H1 (cell line): ENCODE results near the gene CTNNA3. TPM values are rescaled to one million over a fixed set of nuclear protein-coding genes. Genes with fewer than 3 reads are reported as not detected.

ENCODE experiments used
- CTCF ChIA-PET: fragments of 300-600 bp; sonication (Branson Sonifier 250); formaldehyde crosslinking; loops from one replicate; lab custom pipeline; 2021; ENCODE audit not compliant: partially characterized antibody; lab: Charles Lee
- POLR2A ChIA-PET: fragments of 300-600 bp; sonication (Branson Sonifier 250); formaldehyde crosslinking; loops from one replicate; lab custom pipeline; 2021; ENCODE audit warnings: inconsistent platforms; ENCODE audit not compliant: partially characterized antibody; lab: Charles Lee
- DNase-seq, 2 experiments: peaks; one replicate each; pipeline versions ENCODE4 v3.0.0 to v3.0.0-alpha.2; 2010 to 2022; ENCODE audit warnings: low spot score in 2 of 2, low read depth in 1 of 2, mixed read lengths in 1 of 2
- FAIRE-seq: peaks from 2 replicates; lab custom pipeline; 2011; peaks lifted over from hg19 to GRCh38; lab: Jason Lieb, UNC
- H2AFZ ChIP-seq: 2 replicates; pipeline ENCODE4 v1.8.1; 2012; ENCODE audit warnings: low read length, inconsistent platforms
- H2AK5ac ChIP-seq: 2 replicates; pipeline ENCODE4 v1.6.1; 2013; ENCODE audit warnings: low read depth, low read length
- H2BK120ac ChIP-seq: replicated peaks from 2 replicates; pipeline ENCODE3; 2013; ENCODE audit warnings: low read depth, low read length, inconsistent platforms
- H2BK12ac ChIP-seq: 2 replicates; pipeline ENCODE4 v1.6.1; 2013; ENCODE audit warnings: low read depth, low read length
- H2BK15ac ChIP-seq: 2 replicates; pipeline ENCODE4 v1.6.1; 2013; ENCODE audit warnings: low read length
- H2BK20ac ChIP-seq: 2 replicates; pipeline ENCODE4 v1.6.1; 2013; ENCODE audit warnings: low read length
- H2BK5ac ChIP-seq: 2 replicates; pipeline ENCODE4 v1.6.1; 2013; ENCODE audit warnings: low read depth, low read length
- H3K14ac ChIP-seq: 2 replicates; pipeline ENCODE4 v1.6.1; 2013; ENCODE audit warnings: inconsistent platforms; ENCODE audit not compliant: insufficient read length
- H3K18ac ChIP-seq: 2 replicates; pipeline ENCODE4 v1.6.1; 2013; ENCODE audit warnings: low read length; ENCODE audit errors: extremely low read depth
- H3K23ac ChIP-seq: 2 replicates; pipeline ENCODE4 v1.6.1; 2013; ENCODE audit warnings: inconsistent platforms; ENCODE audit not compliant: insufficient read length
- H3K23me2 ChIP-seq: 2 replicates; pipeline ENCODE4 v1.6.1; 2013; ENCODE audit warnings: low read depth, low read length
- H3K27ac ChIP-seq: 2 replicates; pipeline ENCODE4 v1.6.1; 2011; ENCODE audit warnings: low read depth, low read length, inconsistent platforms
- H3K27me3 ChIP-seq, 4 experiments: replicated peaks in 1 of 4; 1 replicate in 1 of 4; 2 replicates in 3 of 4; pipeline versions ENCODE4 v1.6.1 to v1.8.1; 2011 to 2013; ENCODE audit warnings: low read length in 3 of 4, mild to moderate bottlenecking in 3 of 4, inconsistent platforms in 2 of 4, mixed read lengths in 2 of 4, moderate library complexity in 1 of 4; ENCODE audit not compliant: control insufficient read depth in 3 of 4, insufficient read depth in 3 of 4; ENCODE audit errors: extremely low read depth in 1 of 4
- H3K36me3 ChIP-seq, 4 experiments: 2 replicates each; pipeline versions ENCODE4 v1.6.1 to v1.8.1; 2011 to 2013; ENCODE audit warnings: mild to moderate bottlenecking in 4 of 4, low read length in 3 of 4, moderate library complexity in 2 of 4, control low read depth in 1 of 4, inconsistent platforms in 1 of 4; ENCODE audit not compliant: insufficient read depth in 4 of 4, control insufficient read depth in 2 of 4
- H3K4ac ChIP-seq: replicated peaks from 2 replicates; pipeline ENCODE3; 2013; ENCODE audit warnings: low read length, low read depth, mixed read lengths, inconsistent platforms; ENCODE audit not compliant: insufficient read length
- H3K4me1 ChIP-seq, 4 experiments: replicated peaks in 1 of 4; 1 replicate in 1 of 4; 2 replicates in 3 of 4; pipeline versions ENCODE4 v1.6.1 to v1.8.1; 2011 to 2013; ENCODE audit warnings: low read length in 3 of 4, inconsistent platforms in 2 of 4, mixed read lengths in 1 of 4; ENCODE audit not compliant: insufficient read depth in 4 of 4, control insufficient read depth in 3 of 4
- H3K4me2 ChIP-seq, 2 experiments: 2 replicates each; pipeline versions ENCODE4 v1.6.1 to v1.8.1; 2011 to 2013; ENCODE audit warnings: low read depth in 2 of 2, low read length in 2 of 2, control low read depth in 1 of 2, inconsistent platforms in 1 of 2, mild to moderate bottlenecking in 1 of 2; ENCODE audit not compliant: insufficient read depth in 1 of 2
- H3K4me3 ChIP-seq, 4 experiments: fragments of 200-600, 300-600 bp in 1 of 4; sonication (generic), shearing (Covaris generic), sonication (Bioruptor Twin) in 1 of 4; 2 replicates each; pipeline versions ENCODE4 v1.5.1 to v1.8.1; 2011 to 2016; ENCODE audit warnings: low read length in 4 of 4, low read depth in 3 of 4, control low read depth in 2 of 4, inconsistent platforms in 2 of 4, mild to moderate bottlenecking in 2 of 4, mixed read lengths in 1 of 4, moderate library complexity in 1 of 4; ENCODE audit not compliant: insufficient read depth in 2 of 4; ENCODE audit errors: extremely low read depth in 1 of 4
- H3K56ac ChIP-seq: replicated peaks from 2 replicates; pipeline ENCODE3; 2013; ENCODE audit warnings: low read depth, mild to moderate bottlenecking, mixed read lengths, low read length, inconsistent platforms; ENCODE audit not compliant: insufficient read length
- H3K79me1 ChIP-seq: 2 replicates; pipeline ENCODE4 v1.6.1; 2013; ENCODE audit warnings: low read depth, low read length, control low read depth
- H3K79me2 ChIP-seq, 2 experiments: 2 replicates each; pipeline versions ENCODE4 v1.6.1 to v1.8.1; 2012 to 2013; ENCODE audit warnings: low read length in 2 of 2, mild to moderate bottlenecking in 2 of 2, inconsistent platforms in 1 of 2; ENCODE audit not compliant: insufficient read depth in 2 of 2, control insufficient read depth in 1 of 2
- H3K9ac ChIP-seq, 4 experiments: replicated peaks in 1 of 4; 1 replicate in 1 of 4; 2 replicates in 3 of 4; pipeline versions ENCODE4 v1.6.1 to v1.8.1; 2011 to 2013; ENCODE audit warnings: low read depth in 3 of 4, low read length in 3 of 4, control low read depth in 2 of 4, mild to moderate bottlenecking in 2 of 4, moderate library complexity in 2 of 4, inconsistent platforms in 1 of 4; ENCODE audit errors: extremely low read depth in 1 of 4
- H3K9me3 ChIP-seq, 2 experiments: 2 replicates each; pipeline versions ENCODE4 v1.6.1 to v1.8.1; 2012 to 2013; ENCODE audit warnings: mild to moderate bottlenecking in 2 of 2, moderate library complexity in 2 of 2, control low read depth in 1 of 2, inconsistent platforms in 1 of 2, low read depth in 1 of 2, low read length in 1 of 2, mixed read lengths in 1 of 2; ENCODE audit not compliant: insufficient read depth in 2 of 2
- H4K20me1 ChIP-seq, 2 experiments: replicated peaks in 1 of 2; 2 replicates each; pipeline versions ENCODE3 to v1.8.1; 2011 to 2013; ENCODE audit warnings: inconsistent platforms in 2 of 2, low read length in 2 of 2, mild to moderate bottlenecking in 1 of 2; ENCODE audit not compliant: insufficient read depth in 2 of 2, control insufficient read depth in 1 of 2
- H4K5ac ChIP-seq: 2 replicates; pipeline ENCODE4 v1.6.1; 2013; ENCODE audit warnings: low read length, low read depth, mixed read lengths, inconsistent platforms; ENCODE audit not compliant: insufficient read length
- H4K8ac ChIP-seq: 2 replicates; pipeline ENCODE4 v1.8.0; 2013; ENCODE audit warnings: mild to moderate bottlenecking, moderate library complexity, low read length, inconsistent platforms; ENCODE audit not compliant: insufficient read depth; ENCODE audit errors: extremely low read depth
- H4K91ac ChIP-seq: replicated peaks from 2 replicates; pipeline ENCODE3; 2013; ENCODE audit warnings: low read length, mixed read lengths, inconsistent platforms; ENCODE audit not compliant: insufficient read length
- BCL11A ChIP-seq, 2 experiments: IDR thresholded peaks; one replicate each; pipeline ENCODE4 v1.6.1; 2011; ENCODE audit warnings: low read depth in 2 of 2, low read length in 2 of 2, mild to moderate bottlenecking in 2 of 2
- CBX5 ChIP-seq: fragments of 300-800, 300-1000 bp; sonication (generic); IDR thresholded peaks from 2 replicates; pipeline ENCODE4 v1.7.1; 2016; ENCODE audit warnings: antibody characterized with exemption, low read length, low read depth
- CEBPB ChIP-seq: IDR thresholded peaks from 2 replicates; pipeline ENCODE4 v1.6.1; 2012; ENCODE audit warnings: low read depth, low read length
- EZH2 ChIP-seq: fragments of 200-600 bp; sonication (generic); IDR thresholded peaks from 2 replicates; pipeline ENCODE4 v1.7.1; 2012; ENCODE audit warnings: low read depth, mild to moderate bottlenecking, moderate library complexity, low read length, inconsistent platforms; ENCODE audit not compliant: severe bottlenecking
- HDAC6 ChIP-seq: IDR thresholded peaks from one replicate; pipeline ENCODE4 v1.7.1; 2012; ENCODE audit warnings: low read depth, mild to moderate bottlenecking, inconsistent platforms, low read length, moderate library complexity
- JUND ChIP-seq: IDR thresholded peaks from 2 replicates; pipeline ENCODE4 v1.6.1; 2011; ENCODE audit warnings: mild to moderate bottlenecking, improper control_type of control experiment, low read length
- NANOG ChIP-seq: IDR thresholded peaks from 2 replicates; pipeline ENCODE4 v1.6.1; 2011; ENCODE audit warnings: low read length, low read depth, mild to moderate bottlenecking, inconsistent platforms; ENCODE audit not compliant: insufficient read depth, poor library complexity, severe bottlenecking
- RBBP5 ChIP-seq: IDR thresholded peaks from 2 replicates; pipeline ENCODE4 v1.7.1; 2012; ENCODE audit warnings: low read depth, mild to moderate bottlenecking, inconsistent platforms, low read length, moderate library complexity, borderline replicate concordance
- SAP30 ChIP-seq: fragments of 300-600 bp; sonication (generic); IDR thresholded peaks from 2 replicates; pipeline ENCODE4 v1.7.1; 2012; ENCODE audit warnings: low read length, moderate library complexity, mild to moderate bottlenecking, inconsistent platforms; ENCODE audit not compliant: insufficient read depth, insufficient replicate concordance
- SP2 ChIP-seq: IDR thresholded peaks from 2 replicates; pipeline ENCODE4 v1.6.1; 2012; ENCODE audit warnings: mild to moderate bottlenecking, low read length, inconsistent platforms
- WGBS, 2 experiments: shearing (Covaris generic) in 1 of 2; methylation state at CpG; one replicate each; pipeline versions ENCODE4 v1.1.6 to v1.1.7; 2013 to 2015; ENCODE audit warnings: low lambda C conversion rate in 2 of 2, mixed read lengths in 2 of 2, inconsistent platforms in 1 of 2, low coverage in 1 of 2, missing lambda C conversion rate in 1 of 2; ENCODE audit not compliant: insufficient replicate concordance in 2 of 2, insufficient coverage in 1 of 2, insufficient read length in 1 of 2; ENCODE audit errors: extremely low coverage in 1 of 2, missing lambda C conversion rate in 1 of 2; 5-methylcytosine and 5-hydroxymethylcytosine counted together
- polyA plus RNA-seq, 7 experiments: library from polyadenylated mRNA; depleted of rRNA in 3 of 7; stranded (reverse) in 5 of 7; unstranded in 2 of 7; fragments of >200 nt in 5 of 7; fragments of 200-250 nt in 2 of 7; gene quantifications; 1 replicate in 5 of 7; 2 replicates in 1 of 7; 4 replicates in 1 of 7; pipeline versions ENCODE4 v1.2.1 to v1.2.3, GENCODE V29; 2011 to 2013; ENCODE audit warnings: missing spikeins in 2 of 7, mixed read lengths in 2 of 7
- total RNA-seq: library from RNA; stranded (reverse); fragmentation: NEBNext Ultra II Directional; extraction: Animal tissue kit (Norgen Biotek cat#: 25700); gene quantifications from 2 replicates; pipeline ENCODE4 v1.2.1, GENCODE V29; 2021
- TF ChIP-seq, protein P1 (sequence below), 3 experiments: IDR thresholded peaks; 1 replicate in 2 of 3; 2 replicates in 1 of 3; pipeline versions ENCODE4 v1.5.1 to v1.6.1; 2011; ENCODE audit warnings: low read length in 3 of 3, mild to moderate bottlenecking in 3 of 3, inconsistent platforms in 2 of 3, low read depth in 1 of 3, moderate library complexity in 1 of 3; ENCODE audit not compliant: insufficient read depth in 1 of 3; ENCODE audit errors: control extremely low read depth in 1 of 3

CTNNA3 gene
- total and polyA plus RNA-seq, 2 of the 8 experiments (the other 6 are each of a cell fraction or from before 2014, with no cell fraction given): 1.3 to 1.5 TPM

DNA sequence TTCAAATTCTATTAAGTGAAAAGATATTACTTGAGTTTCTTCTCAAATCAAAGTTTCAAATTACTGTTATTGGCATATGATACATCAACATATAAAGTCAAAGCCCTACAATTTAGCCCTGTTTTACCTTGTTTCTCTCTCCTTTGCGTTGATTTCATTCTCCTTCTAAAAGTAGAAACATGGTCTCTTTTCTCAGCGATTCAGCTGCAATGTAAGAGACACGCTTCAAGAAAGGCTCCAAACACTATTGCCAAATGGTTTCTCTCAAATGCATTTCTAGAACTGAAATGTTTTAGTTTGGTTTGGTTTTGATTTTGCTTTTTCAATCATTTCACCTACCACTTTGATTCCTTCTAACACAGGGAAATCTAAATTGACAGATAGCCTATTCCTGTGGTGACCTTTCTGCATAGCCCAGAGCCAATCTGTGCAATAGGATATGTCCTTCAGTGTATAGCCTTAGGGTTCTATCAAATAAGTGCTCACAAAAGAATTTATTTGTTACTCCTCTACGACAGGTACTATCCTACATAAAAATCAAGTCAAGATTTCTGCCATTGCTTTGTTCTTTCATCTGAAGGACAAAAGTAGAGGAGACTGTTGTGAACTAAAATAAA, 47.3 kb downstream of the CTNNA3 start:
- H3K4me2 ChIP-seq: no peak overlapping the region
- H2AFZ ChIP-seq: no peak overlapping the region
- H3K27ac ChIP-seq: no peak overlapping the region
- no peaks in the 10 kb centered on the region for H3K23me2 ChIP-seq
- no peaks in the 10 kb centered on the region for H3K79me1 ChIP-seq
- H3K18ac ChIP-seq: no peak overlapping the region
- no peak overlapping the region for H2BK5ac ChIP-seq
- H3K14ac ChIP-seq: no peak overlapping the region
- H3K56ac ChIP-seq: no peak overlapping the region
- H3K23ac ChIP-seq: no peak overlapping the region
- H3K9ac ChIP-seq: no peak overlapping the region
- FAIRE-seq: no peak
- DNase-seq: no peak
- 84% methylated on average over 4 of the region's 4 CpGs; no CpG with 5 or more reads in 1 of the 2 experiments for WGBS, 2 experiments
- H4K20me1 ChIP-seq: no peaks in the 10 kb centered on the region
- H3K79me2 ChIP-seq: no peaks in the 10 kb centered on the region
- no peaks in the 10 kb centered on the region for H3K27me3 ChIP-seq
- no peaks in the 10 kb centered on the region for H3K36me3 ChIP-seq
- CTCF ChIA-PET: no interaction called here
- POLR2A ChIA-PET: interaction anchor here (0.6 kb wide), 1 partner anchor 236 kb away, joined by 3 read pairs; the partner anchor contains the start of gene SIRT1
- no peak overlapping the region for H4K91ac ChIP-seq
- no peaks in the 10 kb centered on the region for H3K4me1 ChIP-seq
- no peak overlapping the region for H2BK12ac ChIP-seq
- H4K5ac ChIP-seq: no peak overlapping the region
- no peak overlapping the region for H3K4ac ChIP-seq
- H3K9me3 ChIP-seq: no peaks in the 10 kb centered on the region
- no peak overlapping the region for H2BK20ac ChIP-seq
- H4K8ac ChIP-seq: no peak overlapping the region
- no peak overlapping the region for H3K4me3 ChIP-seq
- H2AK5ac ChIP-seq: no peak overlapping the region
- H2BK15ac ChIP-seq: no peak overlapping the region
- H2BK120ac ChIP-seq: no peak overlapping the region
- TF ChIP-seq CEBPB (no peak), HDAC6 (no peak), EZH2 (no peak), JUND (no peak), SP2 (no peak), CBX5 (no peak), SAP30 (no peak), NANOG (no peak), BCL11A (IDR thresholded peaks at IDR 0.05; ENCODE audit: low read depth in 2 of 2, low read length in 2 of 2) (no peak), RBBP5 (no peak)
- TF ChIP-seq, protein P1, sequence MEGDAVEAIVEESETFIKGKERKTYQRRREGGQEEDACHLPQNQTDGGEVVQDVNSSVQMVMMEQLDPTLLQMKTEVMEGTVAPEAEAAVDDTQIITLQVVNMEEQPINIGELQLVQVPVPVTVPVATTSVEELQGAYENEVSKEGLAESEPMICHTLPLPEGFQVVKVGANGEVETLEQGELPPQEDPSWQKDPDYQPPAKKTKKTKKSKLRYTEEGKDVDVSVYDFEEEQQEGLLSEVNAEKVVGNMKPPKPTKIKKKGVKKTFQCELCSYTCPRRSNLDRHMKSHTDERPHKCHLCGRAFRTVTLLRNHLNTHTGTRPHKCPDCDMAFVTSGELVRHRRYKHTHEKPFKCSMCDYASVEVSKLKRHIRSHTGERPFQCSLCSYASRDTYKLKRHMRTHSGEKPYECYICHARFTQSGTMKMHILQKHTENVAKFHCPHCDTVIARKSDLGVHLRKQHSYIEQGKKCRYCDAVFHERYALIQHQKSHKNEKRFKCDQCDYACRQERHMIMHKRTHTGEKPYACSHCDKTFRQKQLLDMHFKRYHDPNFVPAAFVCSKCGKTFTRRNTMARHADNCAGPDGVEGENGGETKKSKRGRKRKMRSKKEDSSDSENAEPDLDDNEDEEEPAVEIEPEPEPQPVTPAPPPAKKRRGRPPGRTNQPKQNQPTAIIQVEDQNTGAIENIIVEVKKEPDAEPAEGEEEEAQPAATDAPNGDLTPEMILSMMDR (IDR thresholded peaks at IDR 0.05; ENCODE audit: control extremely low read depth in 1 of 3, insufficient read depth in 1 of 3, low read depth in 1 of 3, low read length in 3 of 3): no peak
